GM19438 (cell line): ENCODE data around the gene IL17RC.

ENCODE experiments used
- ATAC-seq: cut with Tn5 transposase; IDR thresholded peaks from one replicate; pipeline ENCODE4 v1.9.1; 2021; ENCODE audit warnings: low read depth; ENCODE audit not compliant: unreplicated experiment

The IL17RC gene

DNA sequence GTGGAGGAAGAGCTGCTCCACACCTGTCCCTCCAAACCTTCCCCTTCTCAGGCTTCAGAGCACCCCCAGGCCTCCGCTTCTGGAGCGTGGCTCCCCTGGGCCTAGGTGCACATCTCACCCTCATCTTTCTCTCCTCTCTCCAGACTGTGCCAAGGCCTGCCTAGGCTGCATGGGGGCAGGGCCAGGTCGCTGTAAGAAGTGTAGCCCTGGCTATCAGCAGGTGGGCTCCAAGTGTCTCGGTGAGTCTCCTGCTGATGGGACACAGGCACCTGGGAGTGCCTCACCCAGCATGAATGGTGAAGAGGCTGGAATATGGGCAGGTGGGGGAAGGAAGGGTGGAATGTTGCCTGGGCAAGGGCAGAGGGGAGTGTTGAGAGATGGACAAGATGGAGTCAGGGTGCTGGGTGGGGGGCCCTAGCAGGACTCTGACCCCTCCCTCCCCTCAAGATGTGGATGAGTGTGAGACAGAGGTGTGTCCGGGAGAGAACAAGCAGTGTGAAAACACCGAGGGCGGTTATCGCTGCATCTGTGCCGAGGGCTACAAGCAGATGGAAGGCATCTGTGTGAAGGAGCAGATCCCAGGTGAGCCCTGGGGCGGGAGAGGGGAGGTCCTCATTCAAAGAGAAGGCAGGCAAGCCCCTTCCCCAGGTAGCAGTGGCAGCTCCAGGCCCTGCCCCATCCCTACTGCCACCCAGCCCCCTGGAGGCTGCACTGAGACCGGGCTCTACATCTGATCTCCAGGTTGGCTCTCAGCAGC is 26.2 kb downstream of the IL17RC start:
- ATAC-seq = no peak

DNA sequence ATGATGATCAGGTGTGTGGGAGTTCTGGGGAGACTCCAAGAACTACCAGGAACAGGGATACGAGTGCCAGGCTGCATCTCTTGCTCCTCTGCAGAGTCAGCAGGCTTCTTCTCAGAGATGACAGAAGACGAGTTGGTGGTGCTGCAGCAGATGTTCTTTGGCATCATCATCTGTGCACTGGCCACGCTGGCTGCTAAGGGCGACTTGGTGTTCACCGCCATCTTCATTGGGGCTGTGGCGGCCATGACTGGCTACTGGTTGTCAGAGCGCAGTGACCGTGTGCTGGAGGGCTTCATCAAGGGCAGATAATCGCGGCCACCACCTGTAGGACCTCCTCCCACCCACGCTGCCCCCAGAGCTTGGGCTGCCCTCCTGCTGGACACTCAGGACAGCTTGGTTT is 27.4 kb downstream of the IL17RC start:
- ATAC-seq = no peak

DNA sequence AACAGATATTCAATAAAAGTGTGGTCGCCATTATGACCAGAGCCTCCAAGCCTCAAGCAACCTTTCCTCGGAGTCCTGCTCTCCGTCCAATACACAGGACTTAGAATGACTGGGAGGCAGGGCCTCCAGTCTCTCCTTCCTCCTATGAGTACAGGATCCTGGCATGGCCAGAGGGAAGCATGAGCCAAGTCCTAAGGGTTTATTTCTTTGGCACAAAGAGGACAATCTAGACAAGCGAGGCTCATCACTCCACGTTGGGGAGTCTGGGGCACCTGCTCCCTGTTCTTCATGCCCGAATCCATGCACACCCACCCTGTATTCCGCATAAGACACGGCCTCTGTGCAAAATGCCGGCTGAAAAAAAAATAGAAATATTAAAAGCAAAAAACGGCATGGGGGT is 28.5 kb downstream of the IL17RC start:
- ATAC-seq = no peak

DNA sequence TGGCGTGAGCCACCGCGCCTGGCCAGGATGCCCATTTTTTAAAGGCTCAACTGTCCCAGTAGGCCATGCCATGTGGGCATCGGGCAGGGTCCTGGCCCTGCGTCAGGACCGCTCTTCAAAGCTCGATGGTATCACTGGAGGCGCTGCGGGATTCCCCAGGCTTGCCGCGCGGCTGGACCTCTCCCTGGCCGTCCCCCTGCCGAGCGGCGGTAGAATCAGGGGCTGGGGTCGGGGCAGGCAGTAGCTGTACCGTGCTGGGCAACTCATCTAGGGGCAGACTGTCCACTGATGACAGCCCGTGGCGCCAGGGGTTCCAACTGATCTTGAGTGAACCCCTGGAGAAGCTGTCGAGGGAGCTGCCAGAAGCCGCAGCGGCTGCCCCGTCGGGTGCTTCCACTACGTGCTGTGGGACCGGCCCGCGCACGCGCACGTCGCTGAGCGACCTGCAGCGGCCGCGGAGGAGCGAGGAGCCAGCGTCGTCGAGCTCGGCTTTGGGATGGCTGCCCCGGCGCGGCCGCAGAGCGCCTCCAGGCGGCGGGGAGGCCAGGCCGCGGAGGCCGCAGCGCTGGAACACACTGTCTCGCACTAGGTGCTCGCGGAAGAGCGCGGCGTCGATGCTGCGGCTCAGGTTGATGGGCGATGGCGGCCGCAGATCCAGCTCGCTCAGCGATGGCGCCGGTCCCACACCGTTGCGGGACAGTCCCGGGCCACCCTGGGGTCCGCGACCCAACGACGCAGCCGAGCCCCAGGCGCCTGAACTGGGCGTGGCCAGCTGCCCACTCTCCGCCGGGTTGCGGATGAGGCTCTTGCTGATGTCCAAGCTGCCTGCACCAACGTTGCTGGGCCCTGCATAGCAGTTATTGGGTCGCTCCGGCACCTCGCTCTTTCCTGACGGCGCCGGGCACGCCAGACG is 29.5 kb downstream of the IL17RC start:
- ATAC-seq = no peak

DNA sequence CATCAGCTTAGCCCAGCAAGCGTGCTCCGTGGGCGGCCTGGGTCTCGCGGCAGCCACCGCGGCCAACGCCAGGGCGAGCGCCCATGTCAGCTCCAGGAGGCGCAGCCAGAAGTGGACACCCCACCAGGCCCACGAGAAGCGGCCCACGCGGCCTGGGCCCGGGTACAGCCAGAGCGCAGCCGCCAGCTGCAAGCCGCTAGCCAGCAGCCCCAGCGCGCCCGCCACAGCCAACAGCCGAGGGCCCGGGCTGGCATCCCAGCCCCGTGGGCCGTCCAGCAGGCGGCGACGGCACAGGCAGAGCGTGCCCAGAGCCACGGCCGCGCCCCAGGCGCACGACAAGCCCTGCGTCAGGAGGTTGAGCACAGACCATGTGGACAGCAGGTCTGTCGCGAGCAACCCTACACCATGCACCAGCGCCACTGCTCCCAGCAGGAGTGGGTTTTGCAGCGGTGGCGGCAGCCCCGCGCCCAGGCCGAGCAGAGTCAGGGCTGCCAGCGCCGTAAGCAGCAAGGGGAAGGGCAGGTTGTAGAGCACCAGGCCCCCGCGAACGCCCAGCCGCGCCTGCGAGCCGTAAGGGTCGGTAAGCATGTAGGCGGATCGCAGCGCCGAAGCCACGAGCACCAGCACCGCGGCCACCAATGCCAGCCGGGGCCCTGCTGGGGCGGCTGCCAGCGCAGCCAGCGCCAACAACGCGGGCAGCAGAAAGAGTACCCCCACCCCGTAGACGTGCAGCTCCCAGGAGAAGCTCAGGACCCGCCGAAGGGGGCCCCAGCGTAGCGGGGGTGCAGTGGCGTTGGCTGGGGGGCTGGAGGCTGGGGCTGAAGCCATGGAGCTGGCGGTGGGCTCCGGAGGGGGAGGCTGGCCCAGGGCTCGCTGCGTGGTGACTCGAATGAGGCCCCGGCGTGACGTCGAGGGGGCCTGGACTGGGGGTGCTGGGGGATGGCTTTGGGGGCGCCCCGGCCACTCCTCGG is 30.4 kb downstream of the IL17RC start:
- no peak for ATAC-seq

DNA sequence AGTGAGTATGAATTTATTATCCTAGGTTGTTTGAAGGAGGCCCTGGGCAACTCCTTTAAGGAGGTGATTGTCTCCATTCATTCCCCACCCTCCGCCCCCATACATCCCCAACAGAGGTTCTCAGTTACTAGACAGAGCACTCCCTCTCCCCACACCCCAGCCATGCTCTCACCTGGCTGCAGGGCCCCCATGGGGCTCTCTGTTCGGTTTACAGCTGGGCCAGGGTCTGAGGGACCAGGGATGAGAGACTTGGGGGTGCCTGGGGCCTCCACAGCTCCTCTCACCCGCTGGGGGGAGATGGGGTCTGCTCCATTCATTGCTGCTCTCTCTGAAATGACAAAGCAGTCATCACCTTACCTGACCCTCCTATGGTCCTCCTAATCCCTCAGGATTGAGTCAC is 31.7 kb downstream of the IL17RC start:
- ATAC-seq = no peak

DNA sequence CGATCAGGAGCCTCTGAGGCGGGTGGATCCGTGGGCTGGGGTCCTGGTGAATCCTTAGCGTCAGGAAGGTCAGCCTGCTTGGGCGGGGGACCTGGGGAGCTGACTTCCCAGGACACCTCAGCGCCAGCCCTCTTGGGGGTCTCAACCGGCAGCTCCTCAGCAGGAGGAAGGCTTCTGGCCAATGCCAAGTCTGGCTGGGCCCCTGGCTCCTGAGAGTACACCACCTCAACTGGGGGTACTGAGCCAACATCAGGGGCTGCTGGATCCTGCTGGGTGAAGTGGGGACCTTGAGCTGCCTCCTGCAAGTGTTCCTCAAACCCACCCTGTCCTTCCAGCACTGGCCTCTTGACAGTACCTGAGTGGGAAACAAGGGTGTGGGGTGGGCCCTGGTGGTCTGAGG is 32.2 kb downstream of the IL17RC start:
- no peak for ATAC-seq

DNA sequence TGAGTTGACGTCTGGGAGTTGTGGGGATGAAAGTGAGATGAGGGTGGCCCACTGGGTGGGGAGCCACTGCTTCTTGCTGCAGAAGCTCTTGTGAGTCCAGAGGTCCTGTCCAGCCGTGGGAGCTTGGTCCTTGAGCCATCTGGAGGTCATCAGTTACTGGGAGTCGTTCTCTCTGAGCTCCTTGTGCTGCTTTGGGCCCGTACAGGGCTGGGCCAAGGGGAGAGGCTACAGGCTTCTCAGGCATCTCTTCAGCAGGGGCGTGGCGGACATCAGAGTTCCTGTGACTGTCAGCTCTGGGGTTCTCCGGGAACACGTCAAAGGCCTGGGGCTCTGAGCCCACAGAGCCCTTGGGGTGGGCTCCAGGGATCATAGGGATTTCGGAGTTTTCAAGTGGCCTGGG is 32.7 kb downstream of the IL17RC start:
- no peak for ATAC-seq

DNA sequence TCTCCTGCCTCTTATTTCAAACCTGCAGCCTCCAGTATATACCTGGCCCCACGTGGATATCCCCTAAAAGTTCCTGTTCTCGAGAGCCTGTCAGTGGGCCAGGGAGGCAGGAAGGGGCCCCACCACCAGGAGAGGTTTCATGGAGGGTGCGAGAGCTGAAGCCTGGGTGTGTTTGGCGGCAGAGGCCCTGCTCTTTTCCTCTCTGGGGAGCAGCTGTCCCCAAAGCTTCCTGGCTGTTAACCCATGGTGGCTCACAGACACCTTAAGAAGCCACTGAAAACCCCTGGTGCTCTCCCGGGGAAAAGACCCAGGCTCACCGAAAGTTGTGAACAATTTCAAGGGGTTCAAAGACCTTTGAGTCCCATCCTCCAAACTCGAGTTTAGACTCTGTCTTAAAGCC is 34.2 kb downstream of the IL17RC start:
- ATAC-seq = peak; percentile 49

DNA sequence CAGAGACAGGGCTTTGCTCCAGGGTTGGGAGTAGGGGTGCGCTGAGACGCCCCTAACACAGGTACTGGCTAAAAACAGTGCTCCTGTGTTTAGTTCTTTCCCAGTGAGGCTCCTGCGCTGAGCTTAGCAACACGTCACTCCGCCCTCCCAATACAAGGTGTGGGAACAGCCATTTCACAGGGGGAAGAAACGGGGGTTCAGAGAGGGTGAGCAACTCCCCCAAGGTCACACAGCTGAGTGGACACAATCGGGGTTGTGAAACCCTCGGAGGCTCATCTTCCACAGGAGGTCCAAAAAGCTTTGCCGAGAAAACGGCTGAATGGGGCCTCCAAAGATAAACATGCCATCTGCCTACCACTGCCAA is 34.7 kb downstream of the IL17RC start:
- peak; percentile 16 for ATAC-seq

DNA sequence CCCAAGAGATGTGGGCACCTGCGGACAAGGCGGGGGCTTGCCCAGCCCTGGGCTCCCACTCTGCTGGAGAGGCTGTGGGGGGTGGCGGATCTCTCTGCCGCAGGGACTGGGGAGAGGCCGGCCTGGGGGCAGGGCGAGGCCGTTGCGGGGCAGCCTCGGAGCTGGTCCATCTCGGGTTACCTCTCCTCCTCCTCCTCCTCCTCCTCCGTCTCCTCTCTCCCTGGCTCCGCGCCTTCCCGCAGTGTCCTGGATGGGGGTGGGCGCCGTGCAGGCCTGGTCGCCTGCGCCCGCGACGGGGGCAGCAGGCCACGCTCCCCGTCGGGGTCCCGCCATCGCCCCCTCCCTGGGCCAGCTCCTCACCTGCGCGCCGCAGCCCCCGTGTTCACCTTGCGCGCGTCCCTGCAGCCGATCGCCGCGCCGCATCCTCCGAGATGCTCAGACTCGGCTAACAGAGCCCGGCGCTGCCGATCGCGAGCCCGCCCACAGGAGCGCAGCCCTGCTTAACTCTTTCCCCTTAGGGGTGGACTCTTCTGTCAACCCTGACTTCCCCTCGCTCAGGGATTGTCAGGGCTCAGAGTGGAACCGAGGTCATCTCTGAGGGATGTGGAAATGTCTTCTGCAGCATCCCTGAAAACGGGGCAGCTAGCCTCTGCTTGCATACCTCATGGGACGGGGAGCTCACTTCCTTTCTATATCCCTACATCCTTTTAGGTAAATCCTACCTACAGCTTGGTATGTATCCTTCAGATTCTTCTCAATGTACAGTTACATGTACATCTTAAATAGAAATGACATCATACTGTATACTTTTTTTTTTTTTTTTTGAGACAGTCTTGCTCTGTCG is 35.3 kb downstream of the IL17RC start, which contains the start of gene PRRT3:
Gene PRRT3, minus strand, starts transcription at position 447 of the 844 bp plus-strand sequence. CDS start 2,293 bp downstream, outside the sequence.
- peak; percentile 59 for ATAC-seq

DNA sequence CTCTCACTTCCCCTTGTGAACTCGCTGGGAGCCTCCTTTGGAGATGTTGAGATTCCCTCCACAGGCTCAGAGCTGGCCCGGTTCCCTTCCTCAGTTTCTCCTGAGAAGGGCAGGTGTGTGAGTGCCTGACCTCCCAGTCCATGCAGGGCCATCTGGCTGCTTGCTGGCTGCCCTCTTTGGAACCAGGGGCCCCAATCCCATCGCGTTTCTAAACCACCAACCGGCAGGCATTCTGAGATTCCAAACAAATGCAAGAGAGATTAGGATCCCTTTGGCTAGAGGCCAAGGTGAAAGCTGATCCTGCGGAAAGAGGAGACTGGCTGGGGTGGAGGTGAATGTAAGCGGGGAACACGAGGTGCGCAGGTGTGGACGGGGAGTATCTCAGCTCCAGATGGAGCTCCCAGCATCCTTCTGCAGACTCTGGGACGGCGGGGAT is 38.2 kb downstream of the IL17RC start:
- ATAC-seq = no peak

DNA sequence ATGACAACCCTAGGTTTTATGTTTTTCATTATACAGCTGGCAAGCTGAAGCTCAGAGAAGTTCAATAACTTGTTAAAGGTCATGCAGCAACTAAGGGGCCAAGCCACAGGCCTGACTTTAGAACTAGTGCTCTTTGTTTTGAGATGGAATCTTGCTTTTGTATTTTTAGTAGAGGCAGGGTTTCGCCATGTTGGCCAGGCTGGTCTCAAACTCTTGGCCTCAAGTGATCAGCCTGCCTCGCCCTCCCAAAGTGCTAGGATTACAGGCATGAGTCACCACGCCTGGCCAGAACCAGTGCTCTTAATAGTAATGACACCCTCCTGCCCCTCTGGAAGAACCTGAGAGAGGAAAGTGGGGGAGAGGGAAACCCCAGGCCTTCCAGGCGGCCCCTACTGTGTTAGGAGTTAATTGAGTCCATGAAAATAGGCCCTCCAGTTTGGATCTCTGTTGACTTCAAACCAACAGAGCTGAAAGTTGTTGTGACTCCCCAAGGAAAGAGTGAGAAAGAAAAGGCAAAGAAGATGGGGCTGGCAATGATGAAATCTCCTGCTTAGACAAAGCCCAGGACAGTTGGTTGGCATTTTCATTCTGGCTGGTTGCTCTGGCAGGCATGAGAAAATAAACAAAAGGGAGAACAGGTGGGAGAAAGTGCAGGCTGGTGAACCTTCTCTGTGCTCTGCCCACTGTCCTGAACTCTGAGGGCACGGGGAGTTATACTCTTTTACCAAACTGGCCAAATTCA is 38.9 kb downstream of the IL17RC start:
- no peak for ATAC-seq

DNA sequence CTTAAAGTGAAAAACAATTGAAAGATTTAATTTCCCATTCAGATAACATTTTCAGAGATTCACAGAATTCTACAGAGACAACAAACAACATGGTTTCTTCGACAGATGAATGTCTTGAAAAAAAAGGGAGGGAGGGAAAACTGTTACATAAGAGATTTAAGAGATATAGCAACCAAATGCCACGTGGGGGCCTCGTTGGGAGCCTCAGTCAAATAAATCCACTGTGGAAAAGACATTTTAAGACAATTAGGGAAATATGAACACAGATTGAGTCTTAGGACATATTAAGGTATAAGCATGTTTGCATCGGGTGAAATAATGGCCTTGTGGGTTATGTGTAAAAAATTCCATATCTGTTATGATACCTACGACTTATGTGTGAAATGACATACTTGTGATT is 40.3 kb downstream of the IL17RC start:
- no peak for ATAC-seq

DNA sequence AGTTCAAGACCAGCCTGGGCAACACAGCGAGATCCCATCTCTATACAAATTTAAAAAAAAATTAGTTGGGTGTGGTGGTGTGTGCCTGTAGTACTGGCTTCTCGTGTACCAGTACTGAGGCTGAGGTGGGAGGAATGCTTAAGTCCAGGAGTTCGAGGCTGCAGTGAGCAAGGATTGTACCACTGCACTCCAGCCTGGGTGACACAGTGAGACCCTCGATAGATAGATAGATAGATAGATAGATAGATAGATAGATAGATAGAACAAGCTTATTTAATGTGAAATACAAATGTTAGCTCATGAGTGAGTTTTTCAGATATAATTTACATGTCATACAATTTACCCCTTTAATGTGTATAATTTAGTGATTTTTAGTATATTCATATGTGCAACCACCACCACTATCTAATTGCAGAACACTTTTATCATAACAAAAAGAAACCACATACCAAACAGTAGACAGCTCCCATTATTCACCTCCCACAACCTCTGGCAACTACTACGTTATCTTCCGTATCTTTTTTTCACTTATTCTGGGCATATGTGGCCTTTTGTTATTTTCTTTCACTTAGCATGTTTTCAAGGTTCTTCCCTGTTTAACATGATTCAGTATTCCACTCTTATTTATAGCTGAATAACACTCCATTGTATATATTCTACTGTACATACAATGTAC is 48.4 kb downstream of the IL17RC start:
- no peak for ATAC-seq

DNA sequence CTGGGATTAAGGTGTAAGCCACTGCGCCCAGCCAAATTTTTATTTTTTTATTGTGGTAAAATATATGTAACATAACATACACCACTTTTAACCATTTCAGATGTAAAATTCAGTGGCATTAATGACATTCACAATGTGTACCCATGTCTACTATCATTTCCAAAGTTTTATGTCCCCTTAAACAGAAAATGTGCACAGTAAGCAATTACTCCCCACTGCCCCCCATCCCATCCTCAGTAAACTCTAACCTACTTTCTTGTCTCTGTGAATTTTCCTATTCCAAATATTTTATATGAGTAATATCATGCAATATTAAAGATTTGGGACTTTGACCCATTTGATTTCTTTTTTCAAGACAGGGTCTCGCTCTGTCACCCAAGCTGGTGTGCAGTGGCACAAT is 49.9 kb downstream of the IL17RC start:
- no peak for ATAC-seq

DNA sequence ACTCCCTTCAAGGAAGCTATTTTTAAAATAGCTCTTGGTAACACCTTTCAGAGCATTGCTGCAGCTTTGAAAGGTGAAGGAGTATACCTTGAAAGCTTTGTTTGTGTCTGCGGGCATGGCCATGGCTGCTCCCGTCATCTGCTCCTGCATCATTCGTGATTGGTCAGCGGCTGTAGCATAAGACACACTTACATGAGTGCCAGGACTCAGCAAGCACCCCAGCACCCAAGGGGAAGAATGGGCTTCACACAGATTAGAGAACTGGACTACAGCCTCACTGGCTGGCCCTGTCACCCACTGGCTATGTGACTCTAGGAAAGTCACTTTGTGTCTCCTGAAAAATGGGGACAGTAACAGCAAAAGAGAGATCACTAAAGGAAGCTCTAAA is 52.7 kb downstream of the IL17RC start:
- no peak for ATAC-seq

DNA sequence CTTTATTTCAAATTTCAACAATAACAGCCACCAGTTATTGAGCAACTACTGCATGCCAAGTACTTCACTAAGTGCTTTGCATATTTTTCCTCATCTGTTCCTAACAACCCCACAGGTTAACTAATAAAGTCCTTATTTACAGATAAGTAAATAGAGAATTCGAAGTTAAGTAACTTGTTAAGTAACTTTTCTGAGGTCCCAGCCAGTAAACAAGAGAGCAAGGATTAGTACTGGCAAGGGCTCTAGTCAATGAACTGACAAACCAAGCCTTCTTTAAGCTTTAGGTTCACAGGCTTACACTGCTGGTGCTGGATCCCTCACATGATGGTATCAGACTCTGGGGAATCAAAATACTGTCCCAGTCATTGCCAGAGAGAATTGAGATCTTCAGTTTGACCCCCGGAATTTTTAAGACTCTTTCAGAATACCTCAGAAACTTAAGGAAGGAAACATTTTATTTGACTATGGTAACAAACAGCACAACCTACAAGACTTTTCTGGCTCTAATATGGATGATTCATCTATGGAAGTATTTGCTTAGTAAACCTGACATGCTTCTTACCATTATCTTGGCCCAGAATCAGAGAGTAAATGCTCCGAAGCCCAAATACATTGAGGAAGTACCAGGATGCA is 53.2 kb downstream of the IL17RC start:
- ATAC-seq = no peak
